Upper lobe of left lung (tissue), 4 donors: Measurements from ENCODE around the gene CHST11.

Source experiments
- POLR2A ChIP-seq, 4 donors: fragments of 450-650 bp; IDR thresholded peaks; one replicate each; pipeline ENCODE4 v1.5.1; 2016 to 2017; ENCODE audit warnings: antibody characterized with exemption in 4 of 4, mild to moderate bottlenecking in 2 of 4
- POLR2AphosphoS5 ChIP-seq, 2 donors: sonication (generic); formaldehyde crosslinking; IDR thresholded peaks; one replicate each; pipeline ENCODE4 v1.5.1; 2017; ENCODE audit warnings: antibody characterized with exemption in 2 of 2
- TF ChIP-seq, protein P1 (sequence below), 6 experiments: fragments of 450-650 bp in 4 of 6; fragments of 200-600 bp in 2 of 6; sonication (generic) in 2 of 6; IDR thresholded peaks; one replicate each; pipeline ENCODE4 v1.5.1; 2016 to 2019; ENCODE audit warnings: antibody characterized with exemption in 6 of 6

DNA sequence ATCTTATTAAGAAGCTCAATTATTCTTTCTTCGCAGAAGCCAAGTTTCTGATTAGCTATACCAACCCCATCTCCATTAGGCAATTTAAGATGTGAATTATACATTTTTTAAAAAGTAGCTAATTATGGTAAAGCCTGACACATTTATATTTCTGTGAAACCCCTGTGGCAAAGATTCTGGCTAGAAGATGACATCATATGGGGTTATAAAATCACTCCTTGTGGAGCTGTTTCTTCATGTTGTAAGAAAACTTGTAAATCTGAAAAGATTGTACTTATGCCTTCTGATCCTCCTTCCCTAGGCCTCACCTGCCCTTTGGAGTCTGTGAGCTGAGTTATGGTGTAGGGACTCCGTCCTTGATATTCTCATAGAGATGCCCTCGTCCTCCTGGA is 78.1 kb downstream of the CHST11 start:
- TF ChIP-seq, protein P1, sequence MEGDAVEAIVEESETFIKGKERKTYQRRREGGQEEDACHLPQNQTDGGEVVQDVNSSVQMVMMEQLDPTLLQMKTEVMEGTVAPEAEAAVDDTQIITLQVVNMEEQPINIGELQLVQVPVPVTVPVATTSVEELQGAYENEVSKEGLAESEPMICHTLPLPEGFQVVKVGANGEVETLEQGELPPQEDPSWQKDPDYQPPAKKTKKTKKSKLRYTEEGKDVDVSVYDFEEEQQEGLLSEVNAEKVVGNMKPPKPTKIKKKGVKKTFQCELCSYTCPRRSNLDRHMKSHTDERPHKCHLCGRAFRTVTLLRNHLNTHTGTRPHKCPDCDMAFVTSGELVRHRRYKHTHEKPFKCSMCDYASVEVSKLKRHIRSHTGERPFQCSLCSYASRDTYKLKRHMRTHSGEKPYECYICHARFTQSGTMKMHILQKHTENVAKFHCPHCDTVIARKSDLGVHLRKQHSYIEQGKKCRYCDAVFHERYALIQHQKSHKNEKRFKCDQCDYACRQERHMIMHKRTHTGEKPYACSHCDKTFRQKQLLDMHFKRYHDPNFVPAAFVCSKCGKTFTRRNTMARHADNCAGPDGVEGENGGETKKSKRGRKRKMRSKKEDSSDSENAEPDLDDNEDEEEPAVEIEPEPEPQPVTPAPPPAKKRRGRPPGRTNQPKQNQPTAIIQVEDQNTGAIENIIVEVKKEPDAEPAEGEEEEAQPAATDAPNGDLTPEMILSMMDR (IDR thresholded peaks at IDR 0.05): no peak
- no peak for TF ChIP-seq POLR2AphosphoS5 (IDR thresholded peaks at IDR 0.05)
- TF ChIP-seq POLR2A (IDR thresholded peaks at IDR 0.05): no peak
